Psoas muscle (tissue), 8 donors: ENCODE results near the gene ACOT13. TPM values are rescaled to one million over a fixed set of nuclear protein-coding genes. Genes with fewer than 3 reads are reported as not detected.
A peak's percentile ranks its signal among the peaks of the same experiment; 100 is the strongest.

Source experiments
- ATAC-seq, 4 donors: fragments of 200-7000 bp; cut with Tn5 transposase; one replicate each; pipeline ENCODE4 v1.9.1; 2020; ENCODE audit warnings: moderate library complexity in 3 of 4, mild to moderate bottlenecking in 2 of 4
- DNase-seq, 2 donors: peaks; one replicate each; pipeline ENCODE4 v3.0.0-alpha.2; 2020
- H3K27ac ChIP-seq: fragments of 200-600 bp; one replicate; pipeline ENCODE4 v1.8.0; 2022
- H3K27me3 ChIP-seq, 3 donors: fragments of 200-600 bp in 1 of 3; one replicate each; pipeline versions ENCODE4 v1.6.1 to v1.8.0; 2013 to 2022; ENCODE audit warnings: low read length in 2 of 3, mild to moderate bottlenecking in 2 of 3, moderate library complexity in 1 of 3; ENCODE audit not compliant: insufficient read depth in 3 of 3
- H3K36me3 ChIP-seq, 2 donors: fragments of 200-600 bp in 1 of 2; one replicate each; pipeline versions ENCODE4 v1.6.1 to v1.8.0; 2013 to 2022; ENCODE audit warnings: low read depth in 1 of 2, mild to moderate bottlenecking in 1 of 2, moderate library complexity in 1 of 2; ENCODE audit not compliant: insufficient read depth in 1 of 2
- H3K4me1 ChIP-seq: fragments of 200-600 bp; one replicate; pipeline ENCODE4 v1.8.0; 2022
- H3K4me3 ChIP-seq: fragments of 200-600 bp; one replicate; pipeline ENCODE4 v1.8.0; 2022; ENCODE audit warnings: mild to moderate bottlenecking
- H3K9me3 ChIP-seq: fragments of 200-600 bp; one replicate; pipeline ENCODE4 v1.8.0; 2022
- WGBS, 3 donors: extraction: QIAGEN DNeasy Blood & Tissue Kit; methylation state at CpG; one replicate each; pipeline versions ENCODE4 v1.1.6 to v1.1.7; 2013; 5-methylcytosine and 5-hydroxymethylcytosine counted together
- intact Hi-C, 2 donors: fragments of 100-400 bp; cut with DNase I; formaldehyde crosslinking; loops; one replicate each; pipeline versions ENCODE4 v1.11.0 to v1.14.2; 2022
- polyA plus RNA-seq, 3 donors: library from polyadenylated mRNA; stranded (reverse); fragments of 200-250 nt; gene quantifications; one replicate each; pipeline ENCODE4 v1.2.3, GENCODE V29; 2013
- total RNA-seq, 4 donors: library from RNA; stranded (reverse); fragmentation: NEBNext Ultra II Directional in 2 of 4; extraction: Animal tissue kit (Norgen Biotek cat#: 25700) in 2 of 4; gene quantifications; one replicate each; pipeline versions ENCODE4 v1.2.1 to v1.2.4, GENCODE V29; 2021 to 2023
- TF ChIP-seq, protein P1 (sequence below): fragments of 200-600 bp; IDR thresholded peaks from one replicate; pipeline ENCODE4 v1.8.0; 2022; ENCODE audit warnings: antibody characterized with exemption
- donor health status: healthy with polysubstance abuse.
- donor health status: DM: no; HTN: no; CAD: no; lungs with moderate emphysema.
- donor health status: Bipolar disorder and iron deficiency.
- donor health status: healthy.
- donor health status: DM: yes; HTN: yes; CAD: no.
- donor health status: DM: no; HTN: no; CAD: no.
- donor health status: DM: no; HTN: no; CAD: no.
- donor health status: DM: yes; HTN: yes; CAD: no.

The ACOT13 gene
- total and polyA plus RNA-seq, 7 donors, result 25.2 to 50.7 (median 37.4) TPM

DNA sequence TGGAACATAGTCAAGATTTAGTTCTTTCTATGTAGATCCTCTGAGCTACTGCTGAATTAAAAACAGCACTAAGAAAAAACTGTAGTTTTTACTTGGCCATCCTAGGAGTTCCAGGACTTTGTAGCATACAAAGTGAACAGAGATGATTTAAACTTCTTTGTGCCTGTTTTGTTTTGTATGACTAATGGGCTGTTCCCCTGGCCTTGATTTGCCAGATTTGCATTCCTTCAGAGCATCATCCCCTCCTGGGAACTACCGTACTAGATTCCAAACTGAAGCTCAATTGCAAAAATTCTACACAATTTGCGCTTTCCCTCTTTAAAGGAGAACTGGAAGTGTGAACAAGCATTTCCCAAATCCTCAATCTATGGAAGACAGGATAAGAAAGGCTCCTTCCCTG is 23.1 kb downstream of the ACOT13 start:
- Histone ChIP-seq H3K36me3 (peaks cover 0 to 7% of the 10 kb centered on the region in 2 donors), H3K27ac (no peak overlapping the region), H3K4me1 (no peaks in the 10 kb centered on the region), H3K9me3 (no peaks in the 10 kb centered on the region), H3K4me3 (no peak overlapping the region), H3K27me3 (no peaks in the 10 kb centered on the region)
- WGBS, 3 donors, result 77 to 78% (median 77%) methylated on average over 2 of the region's 2 CpGs
- DNase-seq, result no peak
- peak in 1 of 4 donors; percentile 30 for ATAC-seq
- intact Hi-C loops, result loop anchor here in 1 of 2 donors (5.0 kb wide), 1 partner anchor 108 kb away; no protein-coding TSS in a partner anchor
- TF ChIP-seq, protein P1, sequence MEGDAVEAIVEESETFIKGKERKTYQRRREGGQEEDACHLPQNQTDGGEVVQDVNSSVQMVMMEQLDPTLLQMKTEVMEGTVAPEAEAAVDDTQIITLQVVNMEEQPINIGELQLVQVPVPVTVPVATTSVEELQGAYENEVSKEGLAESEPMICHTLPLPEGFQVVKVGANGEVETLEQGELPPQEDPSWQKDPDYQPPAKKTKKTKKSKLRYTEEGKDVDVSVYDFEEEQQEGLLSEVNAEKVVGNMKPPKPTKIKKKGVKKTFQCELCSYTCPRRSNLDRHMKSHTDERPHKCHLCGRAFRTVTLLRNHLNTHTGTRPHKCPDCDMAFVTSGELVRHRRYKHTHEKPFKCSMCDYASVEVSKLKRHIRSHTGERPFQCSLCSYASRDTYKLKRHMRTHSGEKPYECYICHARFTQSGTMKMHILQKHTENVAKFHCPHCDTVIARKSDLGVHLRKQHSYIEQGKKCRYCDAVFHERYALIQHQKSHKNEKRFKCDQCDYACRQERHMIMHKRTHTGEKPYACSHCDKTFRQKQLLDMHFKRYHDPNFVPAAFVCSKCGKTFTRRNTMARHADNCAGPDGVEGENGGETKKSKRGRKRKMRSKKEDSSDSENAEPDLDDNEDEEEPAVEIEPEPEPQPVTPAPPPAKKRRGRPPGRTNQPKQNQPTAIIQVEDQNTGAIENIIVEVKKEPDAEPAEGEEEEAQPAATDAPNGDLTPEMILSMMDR, result no peak

DNA sequence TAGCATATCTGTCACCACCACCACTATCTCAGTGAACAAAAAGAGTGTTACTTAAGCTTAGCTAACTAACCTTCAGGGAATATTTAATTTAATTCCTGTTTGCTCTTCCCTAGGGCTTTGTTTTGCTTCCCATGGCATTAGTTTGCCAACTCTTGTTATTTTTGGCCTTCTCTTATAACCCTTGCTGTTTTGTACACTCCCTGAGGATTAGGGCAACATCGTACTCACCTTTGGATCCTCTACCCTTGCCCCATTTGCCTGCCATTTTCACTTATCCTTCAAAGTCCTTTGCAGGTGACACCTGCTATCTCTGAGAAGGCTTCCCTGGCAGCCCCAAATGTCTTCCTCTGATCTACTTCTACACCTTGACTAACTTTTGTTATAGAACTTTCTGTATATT is 23.7 kb downstream of the ACOT13 start:
- intact Hi-C loops, result loop anchor here in 1 of 2 donors (5.0 kb wide), 1 partner anchor 108 kb away; no protein-coding TSS in a partner anchor
- no peak overlapping the region for H3K27ac ChIP-seq
- DNase-seq (no peak), ATAC-seq (no peak)
- H3K9me3 ChIP-seq, result no peaks in the 10 kb centered on the region
- peaks cover 0 to 7% of the 10 kb centered on the region in 2 donors for H3K36me3 ChIP-seq
- no peak overlapping the region for H3K4me3 ChIP-seq
- H3K27me3 ChIP-seq, result no peaks in the 10 kb centered on the region
- WGBS, 3 donors, result 16 to 32% (median 21%) methylated on average over 1 of the region's 1 CpG
- no peaks in the 10 kb centered on the region for H3K4me1 ChIP-seq
- TF ChIP-seq, protein P1, result no peak

DNA sequence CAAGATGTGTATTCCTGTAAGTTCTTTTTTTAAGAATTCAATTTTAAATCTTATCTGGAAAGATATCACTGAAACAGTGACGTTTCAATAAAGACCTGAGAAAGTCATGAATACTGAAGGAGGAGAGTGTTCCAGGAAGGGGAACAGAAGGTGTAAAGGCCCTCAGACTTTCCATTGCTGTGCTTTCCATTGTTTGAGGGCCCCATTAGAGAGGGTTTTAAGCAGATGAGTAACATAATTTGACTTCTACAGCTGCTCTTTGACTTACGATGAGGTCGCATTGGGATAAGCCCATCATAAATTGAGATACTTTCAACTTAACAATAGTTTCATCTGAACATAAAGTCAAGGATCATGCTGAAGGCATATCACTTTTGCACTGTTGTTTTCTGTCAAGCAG is 24.7 kb downstream of the ACOT13 start:
- Histone ChIP-seq H3K4me3 (no peak overlapping the region), H3K36me3 (peaks cover 0 to 7% of the 10 kb centered on the region in 2 donors), H3K9me3 (no peaks in the 10 kb centered on the region), H3K27me3 (no peaks in the 10 kb centered on the region), H3K4me1 (no peaks in the 10 kb centered on the region), H3K27ac (no peak overlapping the region)
- TF ChIP-seq, protein P1, result no peak
- DNase-seq, result no peak
- 90 to 91% (median 91%) methylated on average over 3 of the region's 3 CpGs for WGBS, 3 donors
- intact Hi-C loops, result loop anchor here in 1 of 2 donors (5.0 kb wide), 1 partner anchor 109 kb away; no protein-coding TSS in a partner anchor
- no peak for ATAC-seq

DNA sequence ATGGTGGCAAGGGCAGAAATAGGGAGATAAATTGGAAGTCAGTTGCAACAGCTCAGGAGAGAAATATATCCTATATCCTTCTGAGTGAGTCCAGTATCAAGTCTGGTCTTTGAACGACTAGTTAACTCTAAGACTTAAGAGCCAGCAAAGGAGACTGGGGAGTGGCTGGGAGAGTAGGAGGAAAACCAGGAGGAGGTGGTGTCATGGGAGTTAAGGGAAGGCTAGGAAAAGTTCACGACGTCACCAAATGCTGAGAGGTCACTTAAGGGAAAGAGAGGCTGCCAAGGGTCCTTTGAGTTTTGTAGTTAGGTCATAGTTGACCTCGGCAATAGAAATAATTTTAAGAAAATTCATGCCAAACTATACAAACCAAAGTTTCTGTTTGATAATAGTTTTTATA is 25.1 kb downstream of the ACOT13 start:
- Histone ChIP-seq H3K9me3 (no peaks in the 10 kb centered on the region), H3K27ac (no peak overlapping the region), H3K4me3 (no peak overlapping the region), H3K36me3 (peaks cover 0 to 7% of the 10 kb centered on the region in 2 donors), H3K4me1 (no peaks in the 10 kb centered on the region), H3K27me3 (no peaks in the 10 kb centered on the region)
- ATAC-seq (no peak), DNase-seq (no peak)
- TF ChIP-seq, protein P1, result no peak
- intact Hi-C loops, result loop anchor here in 1 of 2 donors (5.0 kb wide), 1 partner anchor 110 kb away; no protein-coding TSS in a partner anchor
- 24 to 46% (median 33%) methylated on average over 4 of the region's 4 CpGs for WGBS, 3 donors

DNA sequence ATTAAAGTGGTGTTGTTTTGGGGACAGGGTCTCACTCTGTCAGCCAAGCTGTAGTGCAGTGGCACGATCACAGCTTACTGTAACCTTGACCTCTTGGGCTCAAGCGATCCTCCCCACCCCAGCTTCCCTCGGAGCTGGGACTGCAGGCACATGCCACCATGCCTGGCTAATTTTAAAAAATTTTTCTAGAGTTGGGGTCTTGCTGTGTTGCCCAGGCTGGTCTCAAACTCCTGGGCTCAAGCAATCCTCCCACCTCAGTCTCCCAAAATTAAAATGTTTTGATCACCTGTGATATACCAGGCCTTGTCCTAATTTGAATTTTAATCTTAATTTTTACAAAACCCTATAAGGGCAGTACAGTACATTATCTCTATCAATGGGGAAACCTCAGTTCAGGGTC is 25.5 kb downstream of the ACOT13 start:
- no peak for ATAC-seq
- intact Hi-C loops, result loop anchor here in 1 of 2 donors (5.0 kb wide), 1 partner anchor 110 kb away; no protein-coding TSS in a partner anchor
- Histone ChIP-seq H3K27me3 (no peaks in the 10 kb centered on the region), H3K4me3 (no peak overlapping the region), H3K4me1 (no peaks in the 10 kb centered on the region), H3K27ac (no peak overlapping the region), H3K36me3 (peaks cover 0 to 7% of the 10 kb centered on the region in 2 donors), H3K9me3 (no peaks in the 10 kb centered on the region)
- DNase-seq, result no peak
- 66 to 75% (median 71%) methylated on average over 3 of the region's 3 CpGs for WGBS, 3 donors
- TF ChIP-seq, protein P1, result no peak
